Adipocyte (in vitro differentiated cells): ENCODE measurements around the gene NF1.
"Not testable (repeated sequence)": the region's sequence is repeated elsewhere in the genome, so short reads cannot be mapped to it uniquely, and the experiment has no call there.

Experiments
- DNase-seq: peaks from one replicate; pipeline ENCODE4 v3.0.0-alpha.2; 2015; ENCODE audit warnings: low read depth
- H3K27me3 ChIP-seq: replicated peaks from 2 replicates; pipeline ENCODE4 v1.7.0; 2013; ENCODE audit warnings: mild to moderate bottlenecking, low read length, moderate library complexity; ENCODE audit not compliant: control insufficient read depth, insufficient read depth
- H3K36me3 ChIP-seq: 2 replicates; pipeline ENCODE4 v1.7.0; 2013; ENCODE audit warnings: low read length, mild to moderate bottlenecking, moderate library complexity; ENCODE audit not compliant: control insufficient read depth, insufficient read depth, severe bottlenecking
- H3K4me1 ChIP-seq: 2 replicates; pipeline ENCODE4 v1.7.0; 2013; ENCODE audit warnings: mild to moderate bottlenecking, low read length, moderate library complexity; ENCODE audit not compliant: control insufficient read depth, insufficient read depth
- H3K4me3 ChIP-seq: 2 replicates; pipeline ENCODE4 v1.7.0; 2013; ENCODE audit warnings: mild to moderate bottlenecking, low read length, moderate library complexity
- H3K9ac ChIP-seq: 2 replicates; pipeline ENCODE4 v1.7.0; 2013; ENCODE audit warnings: mild to moderate bottlenecking, low read length, moderate library complexity
- H3K9me3 ChIP-seq: 2 replicates; pipeline ENCODE4 v1.7.0; 2013; ENCODE audit warnings: mild to moderate bottlenecking, low read length, moderate library complexity; ENCODE audit not compliant: control insufficient read depth

NF1 gene

GRCh38 chr17:31261601-31262000 lies 166.8 kb downstream of the NF1 start:
- H3K36me3 ChIP-seq: peaks cover 39% of the 10 kb centered on the region
- no peaks in the 10 kb centered on the region for H3K27me3 ChIP-seq
- H3K4me1 ChIP-seq: no peaks in the 10 kb centered on the region
- no peak overlapping the region for H3K9ac ChIP-seq
- H3K4me3 ChIP-seq: no peak overlapping the region
- no peak for DNase-seq
- no peaks in the 10 kb centered on the region for H3K9me3 ChIP-seq

- H3K9ac ChIP-seq, H3K9me3 ChIP-seq, H3K27me3 ChIP-seq, DNase-seq, H3K4me3 ChIP-seq, H3K4me1 ChIP-seq: not testable (repeated sequence)
- peaks cover 36% of the 10 kb centered on the region for H3K36me3 ChIP-seq
Observed at GRCh38 chr17:31262923-31263322, 168.1 kb downstream of the NF1 start.

GRCh38 chr17:31266042-31266441 lies 171.3 kb downstream of the NF1 start:
- Histone ChIP-seq H3K36me3 (peaks cover 22% of the 10 kb centered on the region), H3K27me3 (no peaks in the 10 kb centered on the region), H3K9me3 (no peaks in the 10 kb centered on the region), H3K4me1 (peaks cover 34% of the 10 kb centered on the region), H3K4me3 (no peak overlapping the region), H3K9ac (no peak overlapping the region)
- no peak for DNase-seq

GRCh38 chr17:31269036-31269577 lies 174.3 kb downstream of the NF1 start:
- H3K4me3 ChIP-seq: peak overlapping the region; percentile 12
- H3K9ac ChIP-seq: peak overlapping the region; percentile 69
- no peaks in the 10 kb centered on the region for H3K9me3 ChIP-seq
- peaks cover 10% of the 10 kb centered on the region for H3K36me3 ChIP-seq
- peak; percentile 51 for DNase-seq
- no peaks in the 10 kb centered on the region for H3K27me3 ChIP-seq
- H3K4me1 ChIP-seq: peaks cover 59% of the 10 kb centered on the region

GRCh38 chr17:31269578-31269983 lies 174.8 kb downstream of the NF1 start:
- peaks cover 10% of the 10 kb centered on the region for H3K36me3 ChIP-seq
- H3K4me1 ChIP-seq: peaks cover 63% of the 10 kb centered on the region
- H3K9me3 ChIP-seq: no peaks in the 10 kb centered on the region
- H3K27me3 ChIP-seq: no peaks in the 10 kb centered on the region
- peak; percentile 86 for DNase-seq
- peak overlapping the region; percentile 71 for H3K9ac ChIP-seq
- H3K4me3 ChIP-seq: peak overlapping the region; percentile 59

- Histone ChIP-seq H3K4me1 (peaks cover 71% of the 10 kb centered on the region), H3K9me3 (no peaks in the 10 kb centered on the region), H3K9ac (no peak overlapping the region), H3K4me3 (no peak overlapping the region), H3K36me3 (peaks cover 4% of the 10 kb centered on the region), H3K27me3 (no peaks in the 10 kb centered on the region)
- DNase-seq: no peak
Observed at GRCh38 chr17:31272236-31272635, 177.5 kb downstream of the NF1 start.

GRCh38 chr17:31272803-31273202 lies 178.0 kb downstream of the NF1 start:
- Histone ChIP-seq H3K4me1 (peaks cover 66% of the 10 kb centered on the region), H3K9ac (no peak overlapping the region), H3K9me3 (no peaks in the 10 kb centered on the region), H3K36me3 (peaks cover 10% of the 10 kb centered on the region), H3K27me3 (no peaks in the 10 kb centered on the region), H3K4me3 (no peak overlapping the region)
- no peak for DNase-seq

GRCh38 chr17:31273516-31273915 lies 178.7 kb downstream of the NF1 start:
- Histone ChIP-seq H3K9me3 (no peaks in the 10 kb centered on the region), H3K27me3 (no peaks in the 10 kb centered on the region), H3K9ac (peak overlapping the region; percentile 75), H3K36me3 (peaks cover 11% of the 10 kb centered on the region), H3K4me1 (peaks cover 63% of the 10 kb centered on the region), H3K4me3 (peak overlapping the region; percentile 10)
- DNase-seq: no peak

- peak; percentile 82 for DNase-seq
- H3K36me3 ChIP-seq: peaks cover 15% of the 10 kb centered on the region
- H3K27me3 ChIP-seq: no peaks in the 10 kb centered on the region
- no peaks in the 10 kb centered on the region for H3K9me3 ChIP-seq
- H3K4me3 ChIP-seq: peak overlapping the region; percentile 10
- peaks cover 56% of the 10 kb centered on the region for H3K4me1 ChIP-seq
- H3K9ac ChIP-seq: peak overlapping the region; percentile 75
Observed at GRCh38 chr17:31274252-31274651, 179.5 kb downstream of the NF1 start.

GRCh38 chr17:31275116-31275515 lies 180.3 kb downstream of the NF1 start:
- peak overlapping the region; percentile 10 for H3K4me3 ChIP-seq
- H3K4me1 ChIP-seq: peaks cover 48% of the 10 kb centered on the region
- no peak for DNase-seq
- H3K9me3 ChIP-seq: no peaks in the 10 kb centered on the region
- peak overlapping the region; percentile 75 for H3K9ac ChIP-seq
- peaks cover 18% of the 10 kb centered on the region for H3K36me3 ChIP-seq
- H3K27me3 ChIP-seq: no peaks in the 10 kb centered on the region

- H3K9ac ChIP-seq: no peak overlapping the region
- DNase-seq: no peak
- peaks cover 31% of the 10 kb centered on the region for H3K36me3 ChIP-seq
- H3K4me3 ChIP-seq: no peak overlapping the region
- H3K9me3 ChIP-seq: no peaks in the 10 kb centered on the region
- peaks cover 18% of the 10 kb centered on the region for H3K4me1 ChIP-seq
- no peaks in the 10 kb centered on the region for H3K27me3 ChIP-seq
Observed at GRCh38 chr17:31279401-31279800, 184.6 kb downstream of the NF1 start.

- H3K9ac ChIP-seq: no peak overlapping the region
- peaks cover 31% of the 10 kb centered on the region for H3K36me3 ChIP-seq
- DNase-seq: no peak
Observed at GRCh38 chr17:31281061-31281460, 186.3 kb downstream of the NF1 start.

More at GRCh38 chr17:31281061-31281460, 186.3 kb downstream of the NF1 start:
- H3K4me3 ChIP-seq: no peak overlapping the region
- no peaks in the 10 kb centered on the region for H3K27me3 ChIP-seq
- peaks cover 7% of the 10 kb centered on the region for H3K4me1 ChIP-seq
- no peaks in the 10 kb centered on the region for H3K9me3 ChIP-seq
